Neural progenitor cell (in vitro differentiated cells): ENCODE measurements around the gene RAC2. TPM values are rescaled to one million over a fixed set of nuclear protein-coding genes. Genes with fewer than 3 reads are reported as not detected.
A peak's percentile ranks its signal among the peaks of the same experiment; 100 is the strongest.

ENCODE experiments used
- DNase-seq: peaks from one replicate; pipeline ENCODE4 v3.0.0-alpha.2; 2016; ENCODE audit warnings: low spot score
- H2AFZ ChIP-seq: fragments of 200-600 bp; sonication (generic); replicated peaks from 2 replicates; pipeline ENCODE4 v1.6.1; 2016; ENCODE audit warnings: antibody characterized with exemption
- H3F3A ChIP-seq: fragments of 200-600 bp; sonication (generic); 2 replicates; pipeline ENCODE4 v1.6.1; 2016; ENCODE audit warnings: antibody characterized with exemption, low read depth
- H3K27ac ChIP-seq: fragments of 200-600 bp; sonication (generic); 2 replicates; pipeline ENCODE4 v1.5.1; 2016; ENCODE audit warnings: mild to moderate bottlenecking
- H3K27me3 ChIP-seq: fragments of 200-600 bp; sonication (generic); 2 replicates; pipeline ENCODE4 v1.6.1; 2016; ENCODE audit warnings: mild to moderate bottlenecking, moderate library complexity
- H3K36me3 ChIP-seq: fragments of 200-600 bp; sonication (generic); 2 replicates; pipeline ENCODE4 v1.5.1; 2016
- H3K4me1 ChIP-seq: fragments of 200-600 bp; sonication (generic); 2 replicates; pipeline ENCODE4 v1.6.1; 2016; ENCODE audit warnings: mixed run types
- H3K4me2 ChIP-seq: fragments of 200-600 bp; sonication (generic); 2 replicates; pipeline ENCODE4 v1.6.1; 2016
- H3K4me3 ChIP-seq: fragments of 200-600 bp; sonication (generic); 2 replicates; pipeline ENCODE4 v1.5.1; 2016
- H3K79me2 ChIP-seq: fragments of 200-600 bp; sonication (generic); 2 replicates; pipeline ENCODE4 v1.6.1; 2016; ENCODE audit warnings: low read depth
- H3K9ac ChIP-seq: fragments of 200-600 bp; sonication (generic); 2 replicates; pipeline ENCODE4 v1.6.1; 2016
- H3K9me3 ChIP-seq: fragments of 200-600 bp; sonication (generic); 2 replicates; pipeline ENCODE4 v1.5.1; 2016; ENCODE audit warnings: low read depth
- H4K20me1 ChIP-seq: fragments of 200-600 bp; sonication (generic); 2 replicates; pipeline ENCODE4 v1.6.1; 2016; ENCODE audit warnings: low read depth
- H3K27ac Mint-ChIP-seq: 3 replicates; pipeline ENCODE4 v1.8.0; 2021; ENCODE audit warnings: mixed read lengths
- H3K27me3 Mint-ChIP-seq: 2 replicates; pipeline ENCODE4 v1.8.0; 2022; ENCODE audit warnings: low read depth, mild to moderate bottlenecking, inconsistent platforms, moderate library complexity, mixed read lengths; ENCODE audit not compliant: insufficient read depth
- H3K36me3 Mint-ChIP-seq: 3 replicates; pipeline ENCODE4 v1.8.0; 2021; ENCODE audit warnings: mixed read lengths
- H3K4me1 Mint-ChIP-seq: 3 replicates; pipeline ENCODE4 v1.8.0; 2021; ENCODE audit warnings: mixed read lengths
- H3K4me3 Mint-ChIP-seq: 3 replicates; pipeline ENCODE4 v1.8.0; 2021; ENCODE audit warnings: mild to moderate bottlenecking, moderate library complexity, mixed read lengths
- H3K9me3 Mint-ChIP-seq: 3 replicates; pipeline ENCODE4 v1.8.0; 2020; ENCODE audit warnings: mixed read lengths
- EZH2 ChIP-seq: fragments of 200-600 bp; sonication (generic); IDR thresholded peaks from 2 replicates; pipeline ENCODE4 v1.6.1; 2017; ENCODE audit warnings: antibody characterized with exemption, mild to moderate bottlenecking, moderate library complexity
- EZH2phosphoT487 ChIP-seq: fragments of 200-600 bp; sonication (generic); IDR thresholded peaks from 2 replicates; pipeline ENCODE4 v1.6.1; 2017; ENCODE audit warnings: antibody characterized with exemption
- total RNA-seq: library from RNA; depleted of rRNA; stranded (reverse); fragments of >200 nt; gene quantifications from 2 replicates; pipeline ENCODE4 v1.2.3, GENCODE V29; 2015; ENCODE audit warnings: low replicate concordance
- TF ChIP-seq, protein P1 (sequence below): fragments of 200-600 bp; sonication (generic); IDR thresholded peaks from 2 replicates; pipeline ENCODE4 v1.5.1; 2017; ENCODE audit warnings: antibody characterized with exemption, mild to moderate bottlenecking

RAC2 gene
- total RNA-seq, 1 donor from 2014 or later, result 1.7 TPM

DNA sequence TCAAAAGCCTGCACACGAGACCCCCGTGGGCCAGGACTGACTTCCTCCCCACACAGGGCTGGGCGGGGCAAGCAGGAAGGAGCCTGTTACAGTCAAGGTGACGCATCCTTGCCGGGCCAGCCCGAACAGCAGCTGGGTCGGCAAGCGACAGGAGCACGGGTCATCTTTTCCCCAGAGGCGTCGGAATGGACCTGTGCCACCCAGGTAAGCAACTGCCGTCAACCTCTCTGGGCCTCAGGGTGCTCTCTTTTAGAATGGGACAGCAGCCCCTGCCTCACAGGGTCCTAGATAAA, 38.3 kb upstream of the RAC2 start, which contains the start of gene CYTH4:
TSS of gene CYTH4 (plus strand) at position 124 of the 293 bp plus-strand sequence. CDS start at position 186, 62 bp downstream.
- DNase-seq, result no peak
- Histone ChIP-seq H3K9me3 (no peaks in the 10 kb centered on the region), H3F3A (no peaks in the 10 kb centered on the region), H3K4me2 (no peak within 1 kb of the TSS), H3K27me3 (no peaks in the 10 kb centered on the region), H3K79me2 (no peaks in the 10 kb centered on the region), H3K27ac (no peak within 1 kb of the TSS), H3K4me3 (no peak within 1 kb of the TSS), H3K9ac (no peak within 1 kb of the TSS), H3K4me1 (peaks cover 12% of the 10 kb centered on the region), H2AFZ (no peak within 1 kb of the TSS), H4K20me1 (no peaks in the 10 kb centered on the region), H3K36me3 (no peaks in the 10 kb centered on the region)
- TF ChIP-seq EZH2, result no peak
- TF ChIP-seq, protein P1, sequence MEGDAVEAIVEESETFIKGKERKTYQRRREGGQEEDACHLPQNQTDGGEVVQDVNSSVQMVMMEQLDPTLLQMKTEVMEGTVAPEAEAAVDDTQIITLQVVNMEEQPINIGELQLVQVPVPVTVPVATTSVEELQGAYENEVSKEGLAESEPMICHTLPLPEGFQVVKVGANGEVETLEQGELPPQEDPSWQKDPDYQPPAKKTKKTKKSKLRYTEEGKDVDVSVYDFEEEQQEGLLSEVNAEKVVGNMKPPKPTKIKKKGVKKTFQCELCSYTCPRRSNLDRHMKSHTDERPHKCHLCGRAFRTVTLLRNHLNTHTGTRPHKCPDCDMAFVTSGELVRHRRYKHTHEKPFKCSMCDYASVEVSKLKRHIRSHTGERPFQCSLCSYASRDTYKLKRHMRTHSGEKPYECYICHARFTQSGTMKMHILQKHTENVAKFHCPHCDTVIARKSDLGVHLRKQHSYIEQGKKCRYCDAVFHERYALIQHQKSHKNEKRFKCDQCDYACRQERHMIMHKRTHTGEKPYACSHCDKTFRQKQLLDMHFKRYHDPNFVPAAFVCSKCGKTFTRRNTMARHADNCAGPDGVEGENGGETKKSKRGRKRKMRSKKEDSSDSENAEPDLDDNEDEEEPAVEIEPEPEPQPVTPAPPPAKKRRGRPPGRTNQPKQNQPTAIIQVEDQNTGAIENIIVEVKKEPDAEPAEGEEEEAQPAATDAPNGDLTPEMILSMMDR, result no peak
- TF ChIP-seq EZH2phosphoT487, result no peak
- Mint-ChIP-seq H3K9me3 (no peaks in the 10 kb centered on the region), H3K4me1 (peaks cover 21% of the 10 kb centered on the region), H3K27me3 (peaks cover 26% of the 10 kb centered on the region), H3K4me3 (peak within 1 kb of the TSS; percentile 2), H3K36me3 (no peaks in the 10 kb centered on the region), H3K27ac (peak within 1 kb of the TSS; percentile 11)

DNA sequence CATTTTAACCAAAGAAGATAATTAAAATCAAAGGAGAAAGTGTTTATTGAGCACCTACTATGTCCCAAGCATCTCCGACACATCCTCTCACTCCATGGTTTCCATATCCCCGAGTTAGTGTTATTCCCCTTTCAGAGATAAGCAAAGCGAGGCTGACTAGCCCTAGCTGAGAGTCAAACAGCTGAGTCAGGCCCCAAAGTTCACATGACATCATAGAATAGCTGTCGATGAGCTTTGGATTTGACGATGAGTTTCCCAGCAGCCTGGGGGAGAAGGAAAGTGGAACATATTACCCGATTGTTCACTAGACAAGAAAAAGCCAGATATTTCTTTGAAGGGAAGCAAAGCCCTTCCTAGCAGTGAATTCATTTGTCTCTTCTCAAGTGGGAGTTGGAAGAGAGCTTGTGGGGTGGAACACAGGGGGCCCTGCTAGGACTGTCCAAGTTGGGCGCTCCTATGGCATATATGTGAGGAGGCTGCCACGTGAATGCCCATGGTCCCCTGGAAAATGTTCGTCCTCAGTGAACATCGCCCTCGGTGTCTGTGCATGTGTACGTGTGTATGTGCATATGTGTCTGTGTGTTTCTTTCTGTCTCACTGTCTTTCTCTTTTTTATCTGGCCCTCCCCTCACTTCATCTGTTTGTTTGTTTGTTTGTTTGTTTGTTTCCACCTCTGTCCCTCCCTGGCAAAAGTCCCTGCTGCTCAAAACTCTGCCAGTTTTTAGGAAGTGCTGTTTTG, 37.7 kb upstream of the RAC2 start:
- H3K4me1 Mint-ChIP-seq, result peaks cover 21% of the 10 kb centered on the region
- Histone ChIP-seq H3K9me3 (no peaks in the 10 kb centered on the region), H2AFZ (no peak overlapping the region), H3K4me1 (peaks cover 12% of the 10 kb centered on the region), H4K20me1 (no peaks in the 10 kb centered on the region), H3F3A (no peaks in the 10 kb centered on the region), H3K27me3 (no peaks in the 10 kb centered on the region), H3K79me2 (no peaks in the 10 kb centered on the region), H3K9ac (no peak overlapping the region), H3K4me3 (no peak overlapping the region), H3K27ac (no peak overlapping the region), H3K4me2 (no peak overlapping the region), H3K36me3 (no peaks in the 10 kb centered on the region)
- peaks cover 24% of the 10 kb centered on the region for H3K27me3 Mint-ChIP-seq
- no peak overlapping the region for H3K27ac Mint-ChIP-seq
- no peak for DNase-seq
- no peaks in the 10 kb centered on the region for H3K36me3 Mint-ChIP-seq
- H3K9me3 Mint-ChIP-seq, result no peaks in the 10 kb centered on the region
- H3K4me3 Mint-ChIP-seq, result no peak overlapping the region
- TF ChIP-seq, protein P1, result no peak
- TF ChIP-seq EZH2 (no peak), EZH2phosphoT487 (no peak)

DNA sequence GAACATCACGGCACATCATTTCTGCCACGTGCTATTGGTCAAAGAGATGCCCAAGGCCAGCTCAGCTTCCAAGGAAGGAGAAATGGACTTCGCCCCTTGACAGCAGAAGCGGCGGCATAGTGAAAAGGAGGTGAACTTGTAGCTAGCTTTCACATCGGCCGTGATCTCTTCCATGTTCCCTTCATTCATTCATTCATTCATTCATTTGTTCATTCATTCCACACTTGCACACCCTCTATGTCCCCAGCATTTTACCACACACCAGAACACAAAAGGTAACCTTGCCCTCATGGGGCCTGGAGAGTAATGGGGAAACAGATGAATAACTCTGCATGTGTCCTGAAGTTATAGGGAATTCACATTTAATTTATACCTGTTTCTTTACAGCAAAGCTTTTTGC, 37.1 kb upstream of the RAC2 start:
- H2AFZ ChIP-seq, result no peak overlapping the region
- no peaks in the 10 kb centered on the region for H3K36me3 ChIP-seq

More for the DNA sequence above, 37.1 kb upstream of the RAC2 start:
- H3K9me3 ChIP-seq, result no peaks in the 10 kb centered on the region
- Mint-ChIP-seq H3K27ac (no peak overlapping the region), H3K9me3 (no peaks in the 10 kb centered on the region), H3K4me3 (no peak overlapping the region), H3K4me1 (peaks cover 21% of the 10 kb centered on the region), H3K27me3 (peaks cover 23% of the 10 kb centered on the region), H3K36me3 (no peaks in the 10 kb centered on the region)
- no peak overlapping the region for H3K9ac ChIP-seq
- no peaks in the 10 kb centered on the region for H3K79me2 ChIP-seq
- H3K4me2 ChIP-seq, result no peak overlapping the region
- no peaks in the 10 kb centered on the region for H4K20me1 ChIP-seq
- no peak for DNase-seq
- no peaks in the 10 kb centered on the region for H3F3A ChIP-seq
- peaks cover 12% of the 10 kb centered on the region for H3K4me1 ChIP-seq
- no peak overlapping the region for H3K4me3 ChIP-seq
- TF ChIP-seq EZH2phosphoT487 (no peak), EZH2 (no peak)
- TF ChIP-seq, protein P1, result no peak
- H3K27ac ChIP-seq, result no peak overlapping the region
- no peaks in the 10 kb centered on the region for H3K27me3 ChIP-seq
